Caco-2 (cell line): Measurements from ENCODE around the gene ZKSCAN1. TPM values are rescaled to one million over a fixed set of nuclear protein-coding genes. Genes with fewer than 3 reads are reported as not detected.

Experiments used
- BruUV-seq: library from RNA; stranded (reverse); fragments of 400-500 nt; replicated peaks from 2 replicates; lab custom pipeline; 2021; lab: Mats Ljungman, UMichigan
- CTCF ChIA-PET: fragments of 300-600 bp; sonication (Branson Sonifier 250); formaldehyde crosslinking; loops from one replicate; lab custom pipeline; 2022; ENCODE audit warnings: antibody characterized with exemption; lab: Charles Lee
- POLR2A ChIA-PET: fragments of 300-600 bp; sonication (Branson Sonifier 250); formaldehyde crosslinking; loops from one replicate; lab custom pipeline; 2022; ENCODE audit warnings: antibody characterized with exemption; lab: Charles Lee
- DNase-seq, 2 experiments: peaks; one replicate each; pipeline versions ENCODE4 v3.0.0 to v3.0.0-alpha.2; 2020 to 2022
- H3K27me3 ChIP-seq: replicated peaks from 2 replicates; pipeline ENCODE4 v1.6.0; 2011; ENCODE audit warnings: low read length; ENCODE audit not compliant: control insufficient read depth, insufficient read depth
- H3K36me3 ChIP-seq: 2 replicates; pipeline ENCODE4 v1.5.1; 2011; ENCODE audit warnings: low read length; ENCODE audit not compliant: control insufficient read depth, insufficient read depth
- H3K4me1 ChIP-seq: fragments of 250-450 bp; sonication (Bioruptor Pico); 2 replicates; pipeline ENCODE4 v1.5.1; 2020; ENCODE audit warnings: mild to moderate bottlenecking
- H3K4me3 ChIP-seq: 2 replicates; pipeline ENCODE4 v1.5.1; 2011; ENCODE audit warnings: low read depth, mild to moderate bottlenecking, control low read depth, low read length
- H3K9me3 ChIP-seq: fragments of 250-450 bp; sonication (Bioruptor Pico); 2 replicates; pipeline ENCODE4 v1.5.1; 2020; ENCODE audit warnings: mild to moderate bottlenecking, moderate library complexity
- H3K27ac Mint-ChIP-seq: one replicate; pipeline ENCODE4 v1.8.0; 2022; ENCODE audit warnings: mixed read lengths; ENCODE audit not compliant: unreplicated experiment
- H3K27me3 Mint-ChIP-seq: one replicate; pipeline ENCODE4 v1.8.0; 2022; ENCODE audit warnings: mixed read lengths; ENCODE audit not compliant: insufficient read depth, unreplicated experiment
- H3K36me3 Mint-ChIP-seq: one replicate; pipeline ENCODE4 v1.8.0; 2022; ENCODE audit warnings: mild to moderate bottlenecking, mixed read lengths; ENCODE audit not compliant: insufficient read depth, unreplicated experiment
- H3K4me1 Mint-ChIP-seq: one replicate; pipeline ENCODE4 v1.8.0; 2022; ENCODE audit warnings: low read depth, mixed read lengths; ENCODE audit not compliant: unreplicated experiment
- H3K4me3 Mint-ChIP-seq: one replicate; pipeline ENCODE4 v1.8.0; 2022; ENCODE audit warnings: mild to moderate bottlenecking, moderate library complexity, mixed read lengths; ENCODE audit not compliant: unreplicated experiment
- H3K9me3 Mint-ChIP-seq: one replicate; pipeline ENCODE4 v1.8.0; 2022; ENCODE audit warnings: mixed read lengths; ENCODE audit not compliant: unreplicated experiment
- intact Hi-C: fragments of 100-400 bp; cut with micrococcal nuclease; formaldehyde crosslinking; loops from one replicate; pipeline ENCODE4 v1.10.0; 2022; ENCODE audit not compliant: unreplicated experiment
- total RNA-seq: library from RNA; stranded (reverse); gene quantifications from 2 replicates; pipeline ENCODE4 v1.2.3, GENCODE V29; 2022
- TF ChIP-seq, protein P1 (sequence below), 2 experiments: fragments of 200-600 bp in 1 of 2; IDR thresholded peaks; 1 replicate in 1 of 2; 2 replicates in 1 of 2; pipeline versions ENCODE4 v1.5.1 to v1.8.0; 2011 to 2022; ENCODE audit warnings: antibody characterized with exemption in 1 of 2, control low read depth in 1 of 2, inconsistent platforms in 1 of 2, low read depth in 1 of 2, low read length in 1 of 2, mild to moderate bottlenecking in 1 of 2, moderate library complexity in 1 of 2; ENCODE audit not compliant: insufficient read depth in 1 of 2, severe bottlenecking in 1 of 2, unreplicated experiment in 1 of 2

The ZKSCAN1 gene
- total RNA-seq, 1 experiment from 2014 or later = 44.8 TPM

- Histone ChIP-seq H3K27me3 (no peaks in the 10 kb centered on the region), H3K36me3 (peaks cover 2% of the 10 kb centered on the region), H3K4me1 (no peaks in the 10 kb centered on the region), H3K4me3 (no peak overlapping the region), H3K9me3 (no peaks in the 10 kb centered on the region)
- TF ChIP-seq, protein P1, sequence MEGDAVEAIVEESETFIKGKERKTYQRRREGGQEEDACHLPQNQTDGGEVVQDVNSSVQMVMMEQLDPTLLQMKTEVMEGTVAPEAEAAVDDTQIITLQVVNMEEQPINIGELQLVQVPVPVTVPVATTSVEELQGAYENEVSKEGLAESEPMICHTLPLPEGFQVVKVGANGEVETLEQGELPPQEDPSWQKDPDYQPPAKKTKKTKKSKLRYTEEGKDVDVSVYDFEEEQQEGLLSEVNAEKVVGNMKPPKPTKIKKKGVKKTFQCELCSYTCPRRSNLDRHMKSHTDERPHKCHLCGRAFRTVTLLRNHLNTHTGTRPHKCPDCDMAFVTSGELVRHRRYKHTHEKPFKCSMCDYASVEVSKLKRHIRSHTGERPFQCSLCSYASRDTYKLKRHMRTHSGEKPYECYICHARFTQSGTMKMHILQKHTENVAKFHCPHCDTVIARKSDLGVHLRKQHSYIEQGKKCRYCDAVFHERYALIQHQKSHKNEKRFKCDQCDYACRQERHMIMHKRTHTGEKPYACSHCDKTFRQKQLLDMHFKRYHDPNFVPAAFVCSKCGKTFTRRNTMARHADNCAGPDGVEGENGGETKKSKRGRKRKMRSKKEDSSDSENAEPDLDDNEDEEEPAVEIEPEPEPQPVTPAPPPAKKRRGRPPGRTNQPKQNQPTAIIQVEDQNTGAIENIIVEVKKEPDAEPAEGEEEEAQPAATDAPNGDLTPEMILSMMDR (IDR thresholded peaks at IDR 0.05; ENCODE audit: insufficient read depth in 1 of 2, low read depth in 1 of 2, low read length in 1 of 2, severe bottlenecking in 1 of 2, unreplicated experiment in 1 of 2) = no peak
- no peaks in the 10 kb centered on the region for H3K9me3 Mint-ChIP-seq
- BruUV-seq = no TSS peak
- H3K27ac Mint-ChIP-seq = no peak overlapping the region
- POLR2A ChIA-PET = no interaction called here
- H3K4me3 Mint-ChIP-seq = no peak overlapping the region
- H3K36me3 Mint-ChIP-seq = peaks cover 73% of the 10 kb centered on the region
- CTCF ChIA-PET = no interaction called here
- H3K27me3 Mint-ChIP-seq = no peaks in the 10 kb centered on the region
- DNase-seq = no peak
- intact Hi-C loops = no loop called here
- peaks cover 13% of the 10 kb centered on the region for H3K4me1 Mint-ChIP-seq
Observed at GRCh38 chr7:100024020-100024619, 8.7 kb downstream of the ZKSCAN1 start.

DNA sequence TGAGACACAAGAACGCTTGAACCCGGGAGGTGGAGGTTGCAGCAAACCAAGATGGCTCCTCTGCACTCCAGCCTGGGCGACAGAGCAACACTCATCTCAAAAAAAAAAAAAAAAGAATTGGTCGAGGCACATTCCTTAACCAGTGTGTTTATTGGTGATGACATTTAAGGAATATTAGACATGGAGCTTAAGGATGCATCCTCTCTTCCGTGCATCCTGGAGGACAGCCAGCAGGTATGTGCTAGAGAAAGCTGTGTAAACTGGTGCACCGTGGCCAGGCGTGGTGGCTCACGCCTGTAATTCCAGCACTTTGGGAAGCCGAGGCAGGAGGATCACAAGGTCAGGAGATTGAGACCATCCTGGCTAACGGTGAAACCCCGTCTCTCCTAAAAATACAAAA is 11.8 kb downstream of the ZKSCAN1 start:
- POLR2A ChIA-PET = interaction anchor here (0.5 kb wide), 1 partner anchor 25 kb away, joined by 3 read pairs; no protein-coding TSS in a partner anchor

GRCh38 chr7:100029596-100029995 is 14.2 kb downstream of the ZKSCAN1 start:
- no peak for DNase-seq
- peaks cover 6% of the 10 kb centered on the region for H3K36me3 ChIP-seq
- no peaks in the 10 kb centered on the region for H3K27me3 ChIP-seq
- peaks cover 43% of the 10 kb centered on the region for H3K36me3 Mint-ChIP-seq
- TF ChIP-seq, protein P1 (IDR thresholded peaks at IDR 0.05; ENCODE audit: insufficient read depth in 1 of 2, low read depth in 1 of 2, low read length in 1 of 2, severe bottlenecking in 1 of 2, unreplicated experiment in 1 of 2) = no peak
- ChIA-PET CTCF (no interaction called here), POLR2A (interaction anchor here (1.1 kb wide), 1 partner anchor 9 kb away, joined by 4 read pairs; no protein-coding TSS in a partner anchor)
- no TSS peak for BruUV-seq
- no peak overlapping the region for H3K27ac Mint-ChIP-seq
- no peak overlapping the region for H3K4me3 ChIP-seq
- peaks cover 1% of the 10 kb centered on the region for H3K4me1 Mint-ChIP-seq
- no peak overlapping the region for H3K4me3 Mint-ChIP-seq
- intact Hi-C loops = no loop called here
- H3K4me1 ChIP-seq = peaks cover 1% of the 10 kb centered on the region; the same call in 1 of the 2 replicates
- H3K27me3 Mint-ChIP-seq = no peaks in the 10 kb centered on the region
- H3K9me3 ChIP-seq = no peaks in the 10 kb centered on the region
- no peaks in the 10 kb centered on the region for H3K9me3 Mint-ChIP-seq

More for the DNA sequence above, 11.8 kb downstream of the ZKSCAN1 start:
- H3K36me3 ChIP-seq = peaks cover 2% of the 10 kb centered on the region
- BruUV-seq = no TSS peak
- Mint-ChIP-seq H3K27ac (no peak overlapping the region), H3K4me1 (peaks cover 6% of the 10 kb centered on the region), H3K36me3 (peaks cover 62% of the 10 kb centered on the region), H3K9me3 (no peaks in the 10 kb centered on the region), H3K4me3 (no peak overlapping the region), H3K27me3 (no peaks in the 10 kb centered on the region)
- CTCF ChIA-PET = no interaction called here
- H3K27me3 ChIP-seq = no peaks in the 10 kb centered on the region
- H3K4me3 ChIP-seq = no peak overlapping the region
- TF ChIP-seq, protein P1 (IDR thresholded peaks at IDR 0.05; ENCODE audit: insufficient read depth in 1 of 2, low read depth in 1 of 2, low read length in 1 of 2, severe bottlenecking in 1 of 2, unreplicated experiment in 1 of 2) = no peak
- no peaks in the 10 kb centered on the region for H3K9me3 ChIP-seq
- no peak for DNase-seq
- no peaks in the 10 kb centered on the region for H3K4me1 ChIP-seq
- intact Hi-C loops = no loop called here
